Muscle layer of duodenum (tissue), 2 donors: ENCODE measurements around the gene MS4A12.
"Not testable (repeated sequence)": the region's sequence is repeated elsewhere in the genome, so short reads cannot be mapped to it uniquely, and the experiment has no call there.

Experiments
- H3K27ac ChIP-seq: one replicate; pipeline ENCODE4 v1.7.0; 2013; ENCODE audit warnings: mild to moderate bottlenecking, low read length
- H3K27me3 ChIP-seq: one replicate; pipeline ENCODE4 v1.7.0; 2013; ENCODE audit warnings: low read depth, mild to moderate bottlenecking, control low read depth, low read length
- H3K36me3 ChIP-seq, 2 donors: one replicate each; pipeline ENCODE4 v1.7.0; 2013; ENCODE audit warnings: low read length in 2 of 2, control low read depth in 1 of 2, mild to moderate bottlenecking in 1 of 2; ENCODE audit not compliant: insufficient read depth in 2 of 2, control insufficient read depth in 1 of 2
- H3K4me1 ChIP-seq, 2 donors: one replicate each; pipeline ENCODE4 v1.7.0; 2013; ENCODE audit warnings: low read length in 2 of 2, mild to moderate bottlenecking in 2 of 2, control low read depth in 1 of 2, moderate library complexity in 1 of 2; ENCODE audit not compliant: insufficient read depth in 2 of 2, control insufficient read depth in 1 of 2
- H3K4me3 ChIP-seq, 2 donors: one replicate each; pipeline ENCODE4 v1.7.0; 2013; ENCODE audit warnings: low read length in 2 of 2, low read depth in 1 of 2, mild to moderate bottlenecking in 1 of 2
- H3K9me3 ChIP-seq, 2 donors: one replicate each; pipeline ENCODE4 v1.7.0; 2013; ENCODE audit warnings: low read length in 2 of 2, control low read depth in 1 of 2, mild to moderate bottlenecking in 1 of 2; ENCODE audit not compliant: control insufficient read depth in 1 of 2
- donor health status: healthy.

The MS4A12 gene

DNA sequence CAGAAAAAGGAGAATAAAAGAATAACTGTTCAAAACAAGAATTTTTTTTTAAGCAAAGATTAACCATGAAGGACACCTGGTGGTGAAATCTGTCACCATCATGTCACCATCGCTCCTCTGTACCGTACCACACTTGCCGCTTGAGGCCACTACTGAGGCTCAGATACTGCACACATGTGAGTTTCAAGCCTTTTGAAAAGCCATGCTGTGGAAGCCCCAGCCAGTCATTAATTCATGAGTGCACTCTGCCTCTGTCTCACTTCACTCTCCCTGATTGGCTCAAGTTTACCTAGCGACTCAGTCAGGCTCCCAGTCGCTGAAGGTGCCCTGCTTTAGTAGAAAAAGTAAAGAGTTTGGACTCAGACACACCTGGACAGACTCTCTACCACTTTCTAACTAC, 6.6 kb upstream of the MS4A12 start:
- H3K27me3 ChIP-seq = no peaks in the 10 kb centered on the region
- H3K9me3 ChIP-seq = no peaks in the 10 kb centered on the region
- no peaks in the 10 kb centered on the region for H3K4me1 ChIP-seq
- no peak overlapping the region for H3K27ac ChIP-seq
- H3K36me3 ChIP-seq = no peaks in the 10 kb centered on the region
- no peak overlapping the region for H3K4me3 ChIP-seq

DNA sequence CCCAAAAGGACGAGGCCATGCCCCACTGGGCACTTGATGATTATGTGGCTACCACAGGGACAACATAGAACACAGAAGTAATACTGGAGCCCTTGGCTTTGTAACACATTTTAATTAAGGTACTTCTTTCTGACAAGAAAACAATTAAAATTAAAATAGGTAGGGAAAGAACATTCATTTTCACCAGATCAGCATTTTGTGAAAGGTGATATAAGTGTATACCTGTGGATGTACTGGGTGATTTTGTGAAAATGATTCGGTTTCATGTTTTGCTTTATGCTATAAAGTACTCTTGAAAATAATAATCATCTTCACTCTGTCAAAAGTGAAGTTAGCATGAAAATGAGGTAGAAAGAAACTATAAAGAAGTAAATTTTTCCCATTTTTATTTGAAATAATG, 876 bp downstream of the MS4A12 start:
- no peaks in the 10 kb centered on the region for H3K9me3 ChIP-seq
- H3K36me3 ChIP-seq = no peaks in the 10 kb centered on the region
- no peak overlapping the region for H3K4me3 ChIP-seq
- H3K27ac ChIP-seq = no peak overlapping the region
- H3K4me1 ChIP-seq = no peaks in the 10 kb centered on the region
- no peaks in the 10 kb centered on the region for H3K27me3 ChIP-seq

DNA sequence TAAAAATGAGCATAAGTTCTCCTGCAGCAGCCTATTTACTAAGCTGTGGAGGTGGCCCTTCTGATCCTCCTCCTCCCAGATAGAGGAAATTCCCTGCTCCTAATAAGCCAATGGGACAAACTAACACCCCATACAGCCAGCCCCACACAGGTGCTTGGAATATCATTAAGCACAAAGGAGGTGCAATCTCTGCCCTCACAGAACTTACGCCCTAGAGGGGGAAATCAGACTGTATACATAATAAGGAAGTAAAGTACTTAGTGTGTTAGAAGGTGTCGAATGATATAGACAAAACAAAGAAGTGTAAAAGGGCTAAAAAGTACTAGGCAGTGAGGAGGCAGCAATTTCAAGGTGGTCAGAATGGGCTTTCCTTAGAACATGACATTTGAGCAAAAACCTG, 5.8 kb downstream of the MS4A12 start:
- Histone ChIP-seq H3K4me3 (no peak overlapping the region), H3K27ac (no peak overlapping the region), H3K36me3 (no peaks in the 10 kb centered on the region), H3K27me3 (no peaks in the 10 kb centered on the region), H3K4me1 (no peaks in the 10 kb centered on the region), H3K9me3 (no peaks in the 10 kb centered on the region)

DNA sequence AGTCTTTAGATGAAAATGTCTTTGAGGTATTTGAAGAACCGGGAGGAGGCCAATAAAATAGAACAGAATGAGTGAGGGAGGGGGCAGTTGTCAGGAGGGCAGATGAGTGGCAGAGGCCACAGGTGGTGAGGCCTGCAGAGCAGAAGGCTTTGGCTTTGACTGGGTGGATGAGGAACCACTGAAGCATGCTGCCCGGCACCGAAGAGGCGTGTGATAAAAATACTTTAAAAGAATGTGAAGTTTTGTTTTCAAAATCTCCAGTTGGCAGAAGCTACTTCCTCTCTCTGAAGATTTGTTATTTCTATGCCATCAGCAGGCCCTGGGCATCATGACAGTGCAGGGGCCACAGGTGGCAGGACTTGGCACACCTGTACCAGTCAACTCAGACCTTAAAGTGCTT, 6.3 kb downstream of the MS4A12 start:
- H3K27ac ChIP-seq = no peak overlapping the region
- no peaks in the 10 kb centered on the region for H3K36me3 ChIP-seq
- H3K9me3 ChIP-seq = no peaks in the 10 kb centered on the region
- H3K4me3 ChIP-seq = no peak overlapping the region
- no peaks in the 10 kb centered on the region for H3K4me1 ChIP-seq
- H3K27me3 ChIP-seq = no peaks in the 10 kb centered on the region

GRCh38 chr11:60500276-60500910, 7.8 kb downstream of the MS4A12 start:
- H3K9me3 ChIP-seq = no peaks in the 10 kb centered on the region
- H3K27me3 ChIP-seq = no peaks in the 10 kb centered on the region
- no peak overlapping the region for H3K27ac ChIP-seq
- H3K4me1 ChIP-seq = no peaks in the 10 kb centered on the region
- no peaks in the 10 kb centered on the region for H3K36me3 ChIP-seq
- H3K4me3 ChIP-seq = no peak overlapping the region

GRCh38 chr11:60502221-60502775, 9.7 kb downstream of the MS4A12 start:
- H3K27me3 ChIP-seq = no peaks in the 10 kb centered on the region
- H3K27ac ChIP-seq = no peak overlapping the region
- no peaks in the 10 kb centered on the region for H3K36me3 ChIP-seq
- H3K4me1 ChIP-seq = no peaks in the 10 kb centered on the region
- H3K9me3 ChIP-seq = no peaks in the 10 kb centered on the region
- no peak overlapping the region for H3K4me3 ChIP-seq

DNA sequence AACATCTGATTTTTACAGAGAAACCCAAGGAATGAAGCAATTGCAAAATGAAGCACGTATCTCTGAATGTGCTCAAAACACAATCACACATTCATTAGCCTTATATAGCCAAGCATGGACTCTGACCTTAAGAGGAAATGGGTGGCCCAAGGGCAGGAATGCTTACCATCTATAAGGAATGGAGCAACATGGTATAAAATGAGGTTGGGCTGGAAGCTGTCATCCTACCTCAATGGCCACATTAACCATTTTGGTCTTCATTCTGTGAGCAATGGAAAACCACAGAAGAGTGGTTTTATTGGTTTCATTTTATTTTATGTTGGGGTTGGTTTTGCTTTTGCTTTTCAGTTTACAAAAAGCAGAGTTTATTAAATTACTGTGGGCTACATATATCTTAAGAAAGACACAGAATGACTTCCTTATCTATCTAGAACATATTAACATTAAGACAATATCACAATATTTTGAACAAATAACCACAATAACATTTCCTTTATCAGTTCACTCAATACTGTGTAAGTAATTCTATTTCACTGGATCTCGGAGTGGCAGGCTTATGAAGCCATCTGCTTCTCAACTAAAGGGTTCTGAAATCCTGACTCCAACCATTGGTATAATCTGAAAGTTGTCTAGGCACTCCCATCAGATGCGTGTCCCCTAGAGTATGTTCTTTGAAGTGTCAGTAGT, 11.8 kb downstream of the MS4A12 start:
- H3K27me3 ChIP-seq = no peaks in the 10 kb centered on the region
- H3K27ac ChIP-seq = no peak overlapping the region
- no peaks in the 10 kb centered on the region for H3K36me3 ChIP-seq
- H3K9me3 ChIP-seq = no peaks in the 10 kb centered on the region
- no peak overlapping the region for H3K4me3 ChIP-seq
- H3K4me1 ChIP-seq = no peaks in the 10 kb centered on the region

- not testable (repeated sequence) for H3K27ac ChIP-seq, H3K4me3 ChIP-seq, H3K27me3 ChIP-seq, H3K4me1 ChIP-seq, H3K36me3 ChIP-seq, H3K9me3 ChIP-seq
Measured at GRCh38 chr11:60509609-60510008, 17.0 kb downstream of the MS4A12 start.

DNA sequence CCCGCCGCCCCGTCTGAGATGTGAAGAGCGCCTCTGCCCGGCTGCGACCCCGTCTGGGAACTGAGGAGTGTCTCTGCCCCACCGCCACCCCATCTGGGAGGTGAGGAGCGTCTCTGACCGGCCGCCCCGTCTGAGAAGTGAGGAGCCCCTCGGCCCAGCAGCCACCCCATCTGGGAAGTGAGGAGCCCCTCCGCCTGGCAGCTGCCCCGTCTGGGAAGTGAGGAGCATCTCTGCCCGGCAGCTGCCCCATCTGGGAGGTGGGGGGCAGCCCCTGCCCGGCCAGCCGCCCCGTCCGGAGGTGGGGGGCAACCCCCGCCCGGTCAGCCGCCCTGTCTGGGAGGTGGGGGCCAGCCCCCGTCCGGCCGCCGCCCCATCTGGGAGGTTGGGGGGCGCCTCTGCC, 17.6 kb downstream of the MS4A12 start:
- H3K9me3 ChIP-seq, H3K36me3 ChIP-seq, H3K27me3 ChIP-seq, H3K27ac ChIP-seq, H3K4me1 ChIP-seq, H3K4me3 ChIP-seq: not testable (repeated sequence)

DNA sequence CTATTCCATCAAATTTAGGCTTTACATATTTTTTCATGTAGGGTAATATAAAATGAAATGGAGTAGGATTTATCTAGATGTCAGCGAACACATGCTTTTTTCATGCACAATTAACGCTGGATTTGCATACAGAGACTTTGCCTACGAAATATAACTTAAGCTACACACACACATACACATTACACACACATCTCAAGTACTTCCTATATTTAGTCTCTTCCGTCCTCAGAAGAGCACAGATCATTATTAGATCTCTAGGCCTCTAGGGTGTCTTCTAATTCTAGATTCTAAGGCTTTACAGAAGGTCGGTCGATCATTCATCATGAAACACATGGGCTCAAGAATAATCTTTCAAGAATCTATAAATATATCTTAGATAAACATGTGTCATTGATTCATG, 18.8 kb downstream of the MS4A12 start:
- Histone ChIP-seq H3K4me1 (peaks cover 0 to 9% of the 10 kb centered on the region in 2 donors), H3K27me3 (no peaks in the 10 kb centered on the region), H3K27ac (no peak overlapping the region)

DNA sequence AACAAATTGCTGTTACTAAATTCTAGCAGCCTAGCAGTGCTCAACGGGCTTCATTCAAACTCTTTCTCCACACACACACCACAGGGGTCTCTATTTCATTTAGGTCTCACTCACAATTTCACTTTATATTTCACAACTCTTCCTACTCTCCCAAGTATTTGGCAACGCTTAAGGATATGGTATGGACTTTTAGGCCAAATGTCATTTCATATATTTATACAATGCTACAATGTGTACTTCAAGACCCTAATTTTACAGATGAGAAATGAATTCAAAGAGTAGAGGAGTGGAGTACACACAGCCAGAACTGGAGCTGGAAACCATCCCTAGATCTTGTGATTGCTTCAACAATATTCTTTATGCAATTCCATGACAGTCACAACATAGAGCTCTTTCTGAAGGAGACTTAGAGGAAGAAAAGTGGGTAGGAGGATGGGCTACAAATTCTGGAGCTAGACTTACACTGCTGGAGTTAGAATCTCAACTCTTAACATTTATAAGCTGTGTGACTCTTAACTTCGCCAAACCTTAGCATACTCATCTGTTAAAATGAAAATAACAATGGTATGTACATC, 20.2 kb downstream of the MS4A12 start:
- Histone ChIP-seq H3K9me3 (no peaks in the 10 kb centered on the region), H3K4me1 (peaks cover 0 to 9% of the 10 kb centered on the region in 2 donors), H3K27ac (no peak overlapping the region), H3K27me3 (no peaks in the 10 kb centered on the region), H3K4me3 (no peak overlapping the region), H3K36me3 (no peaks in the 10 kb centered on the region)

More for the DNA sequence above, 18.8 kb downstream of the MS4A12 start:
- no peaks in the 10 kb centered on the region for H3K9me3 ChIP-seq
- no peaks in the 10 kb centered on the region for H3K36me3 ChIP-seq
- H3K4me3 ChIP-seq = no peak overlapping the region
